Skeletal muscle satellite cell (primary cell): ENCODE results near the gene ERCC3.

Source experiments
- H3K27me3 ChIP-seq: 2 replicates; pipeline ENCODE4 v1.7.0; 2013; ENCODE audit warnings: low read length; ENCODE audit not compliant: control insufficient read depth, insufficient read depth
- H3K36me3 ChIP-seq: 2 replicates; pipeline ENCODE4 v1.7.0; 2013; ENCODE audit warnings: mild to moderate bottlenecking, control low read depth, low read length; ENCODE audit not compliant: insufficient read depth
- H3K4me1 ChIP-seq: 2 replicates; pipeline ENCODE4 v1.7.0; 2013; ENCODE audit warnings: low read length; ENCODE audit not compliant: control insufficient read depth, insufficient read depth
- H3K4me2 ChIP-seq: 2 replicates; pipeline ENCODE4 v1.7.0; 2013; ENCODE audit warnings: mild to moderate bottlenecking, low read length
- H3K4me3 ChIP-seq: 2 replicates; pipeline ENCODE4 v1.7.0; 2013; ENCODE audit warnings: low read length
- H3K9ac ChIP-seq: 2 replicates; pipeline ENCODE4 v1.7.0; 2013; ENCODE audit warnings: mild to moderate bottlenecking, low read depth, low read length, moderate library complexity
- H3K9me3 ChIP-seq: replicated peaks from 2 replicates; pipeline ENCODE4 v1.7.0; 2013; ENCODE audit warnings: mild to moderate bottlenecking, control low read depth, low read length

ERCC3 gene

GRCh38 chr2:127313406-127313805, 19.5 kb upstream of the ERCC3 start:
- Histone ChIP-seq H3K4me2 (no peak overlapping the region), H3K4me1 (no peaks in the 10 kb centered on the region), H3K9ac (no peak overlapping the region), H3K4me3 (no peak overlapping the region), H3K36me3 (peaks cover 53% of the 10 kb centered on the region), H3K27me3 (no peaks in the 10 kb centered on the region), H3K9me3 (no peaks in the 10 kb centered on the region)

- Histone ChIP-seq H3K4me1 (no peaks in the 10 kb centered on the region), H3K9me3 (no peaks in the 10 kb centered on the region), H3K27me3 (no peaks in the 10 kb centered on the region), H3K4me2 (no peak overlapping the region), H3K4me3 (no peak overlapping the region), H3K9ac (no peak overlapping the region), H3K36me3 (peaks cover 53% of the 10 kb centered on the region)
Observed at GRCh38 chr2:127310980-127311379, 17.0 kb upstream of the ERCC3 start.

- Histone ChIP-seq H3K4me2 (no peak overlapping the region), H3K9me3 (no peaks in the 10 kb centered on the region), H3K27me3 (no peaks in the 10 kb centered on the region), H3K36me3 (peaks cover 52% of the 10 kb centered on the region), H3K4me1 (no peaks in the 10 kb centered on the region), H3K9ac (no peak overlapping the region), H3K4me3 (no peak overlapping the region)
Observed at GRCh38 chr2:127309468-127309867, 15.5 kb upstream of the ERCC3 start.

GRCh38 chr2:127308586-127309138, 14.7 kb upstream of the ERCC3 start:
- Histone ChIP-seq H3K9ac (no peak overlapping the region), H3K4me2 (no peak overlapping the region), H3K36me3 (peaks cover 44% of the 10 kb centered on the region), H3K27me3 (no peaks in the 10 kb centered on the region), H3K4me1 (no peaks in the 10 kb centered on the region), H3K4me3 (no peak overlapping the region), H3K9me3 (no peaks in the 10 kb centered on the region)

GRCh38 chr2:127305990-127306585, 12.1 kb upstream of the ERCC3 start:
- Histone ChIP-seq H3K4me2 (no peak overlapping the region), H3K27me3 (no peaks in the 10 kb centered on the region), H3K4me3 (no peak overlapping the region), H3K4me1 (no peaks in the 10 kb centered on the region), H3K9me3 (no peaks in the 10 kb centered on the region), H3K36me3 (peaks cover 35% of the 10 kb centered on the region), H3K9ac (no peak overlapping the region)

- no peaks in the 10 kb centered on the region for H3K9me3 ChIP-seq
- no peaks in the 10 kb centered on the region for H3K4me1 ChIP-seq
- H3K9ac ChIP-seq = no peak overlapping the region
- H3K4me2 ChIP-seq = no peak overlapping the region
- no peaks in the 10 kb centered on the region for H3K27me3 ChIP-seq
- no peak overlapping the region for H3K4me3 ChIP-seq
- H3K36me3 ChIP-seq = peaks cover 24% of the 10 kb centered on the region
Observed at GRCh38 chr2:127302168-127302567, 8.2 kb upstream of the ERCC3 start.

- H3K9ac ChIP-seq = peak overlapping the region; percentile 90
Observed at GRCh38 chr2:127293386-127293747, 577 bp downstream of the ERCC3 start.

GRCh38 chr2:127288274-127288673, 5.7 kb downstream of the ERCC3 start:
- Histone ChIP-seq H3K36me3 (peaks cover 78% of the 10 kb centered on the region), H3K9me3 (no peaks in the 10 kb centered on the region), H3K4me1 (peaks cover 8% of the 10 kb centered on the region), H3K4me3 (no peak overlapping the region), H3K27me3 (no peaks in the 10 kb centered on the region), H3K4me2 (no peak overlapping the region), H3K9ac (no peak overlapping the region)

More at GRCh38 chr2:127293386-127293747, 577 bp downstream of the ERCC3 start:
- H3K4me3 ChIP-seq = peak overlapping the region; percentile 94
- H3K4me1 ChIP-seq = peaks cover 12% of the 10 kb centered on the region
- no peaks in the 10 kb centered on the region for H3K27me3 ChIP-seq
- peaks cover 37% of the 10 kb centered on the region for H3K36me3 ChIP-seq
- H3K9me3 ChIP-seq = no peaks in the 10 kb centered on the region
- H3K4me2 ChIP-seq = peak overlapping the region; percentile 88

- Histone ChIP-seq H3K9ac (no peak overlapping the region), H3K4me1 (no peaks in the 10 kb centered on the region), H3K36me3 (peaks cover 70% of the 10 kb centered on the region), H3K27me3 (no peaks in the 10 kb centered on the region), H3K9me3 (no peaks in the 10 kb centered on the region), H3K4me3 (no peak overlapping the region), H3K4me2 (no peak overlapping the region)
Observed at GRCh38 chr2:127283275-127283674, 10.7 kb downstream of the ERCC3 start.

- Histone ChIP-seq H3K4me3 (no peak overlapping the region), H3K9ac (no peak overlapping the region), H3K36me3 (peaks cover 68% of the 10 kb centered on the region), H3K27me3 (no peaks in the 10 kb centered on the region), H3K4me2 (no peak overlapping the region), H3K4me1 (no peaks in the 10 kb centered on the region), H3K9me3 (no peaks in the 10 kb centered on the region)
Observed at GRCh38 chr2:127280693-127281092, 13.3 kb downstream of the ERCC3 start.

GRCh38 chr2:127279781-127280180, 14.2 kb downstream of the ERCC3 start:
- Histone ChIP-seq H3K9ac (no peak overlapping the region), H3K36me3 (peaks cover 71% of the 10 kb centered on the region), H3K9me3 (no peaks in the 10 kb centered on the region), H3K4me3 (no peak overlapping the region), H3K27me3 (no peaks in the 10 kb centered on the region), H3K4me2 (no peak overlapping the region), H3K4me1 (no peaks in the 10 kb centered on the region)

- Histone ChIP-seq H3K4me1 (no peaks in the 10 kb centered on the region), H3K4me2 (no peak overlapping the region), H3K4me3 (no peak overlapping the region), H3K9me3 (no peaks in the 10 kb centered on the region), H3K36me3 (peaks cover 67% of the 10 kb centered on the region), H3K27me3 (no peaks in the 10 kb centered on the region), H3K9ac (no peak overlapping the region)
Observed at GRCh38 chr2:127278959-127279358, 15.0 kb downstream of the ERCC3 start.
